ENCODE measurements around the gene MRPL19.

The MRPL19 gene

GRCh38 chr2:75634945-75635344, 11.6 kb upstream of the MRPL19 start:
- in situ Hi-C loops (cut with MboI; ENCODE audit: low sequenced_read_pairs, unreplicated experiment), result no loop called here
- no peak for DNase-seq (ENCODE audit: low spot score)
- no peak for TF ChIP-seq CTCF (IDR thresholded peaks at IDR 0.05; ENCODE audit: borderline replicate concordance, control extremely low read depth, extremely low read depth, insufficient read depth, missing control alignments)

GRCh38 chr2:75637568-75637967, 9.0 kb upstream of the MRPL19 start:
- DNase-seq (ENCODE audit: low spot score), result no peak
- in situ Hi-C loops (cut with MboI; ENCODE audit: low sequenced_read_pairs, unreplicated experiment), result no loop called here
- no peak for TF ChIP-seq CTCF (IDR thresholded peaks at IDR 0.05; ENCODE audit: borderline replicate concordance, control extremely low read depth, extremely low read depth, insufficient read depth, missing control alignments)

- DNase-seq (ENCODE audit: low spot score), result peak; percentile 47
Measured at GRCh38 chr2:75640621-75641121, 5.9 kb upstream of the MRPL19 start.

GRCh38 chr2:75641587-75641986, 5.0 kb upstream of the MRPL19 start:
- TF ChIP-seq CTCF (IDR thresholded peaks at IDR 0.05; ENCODE audit: borderline replicate concordance, control extremely low read depth, extremely low read depth, insufficient read depth, missing control alignments), result no peak
- no peak for DNase-seq (ENCODE audit: low spot score)
- in situ Hi-C loops (cut with MboI; ENCODE audit: low sequenced_read_pairs, unreplicated experiment), result no loop called here

More at GRCh38 chr2:75640621-75641121, 5.9 kb upstream of the MRPL19 start:
- peak; percentile 96 for TF ChIP-seq CTCF (IDR thresholded peaks at IDR 0.05; ENCODE audit: borderline replicate concordance, control extremely low read depth, extremely low read depth, insufficient read depth, missing control alignments)
- in situ Hi-C loops (cut with MboI; ENCODE audit: low sequenced_read_pairs, unreplicated experiment), result no loop called here

- in situ Hi-C loops (cut with MboI; ENCODE audit: low sequenced_read_pairs, unreplicated experiment), result no loop called here
- TF ChIP-seq CTCF (IDR thresholded peaks at IDR 0.05; ENCODE audit: borderline replicate concordance, control extremely low read depth, extremely low read depth, insufficient read depth, missing control alignments), result no peak
- no peak for DNase-seq (ENCODE audit: low spot score)
Measured at GRCh38 chr2:75643980-75644379, 2.6 kb upstream of the MRPL19 start.

- TF ChIP-seq CTCF (IDR thresholded peaks at IDR 0.05; ENCODE audit: borderline replicate concordance, control extremely low read depth, extremely low read depth, insufficient read depth, missing control alignments), result no peak
- DNase-seq (ENCODE audit: low spot score), result no peak
- in situ Hi-C loops (cut with MboI; ENCODE audit: low sequenced_read_pairs, unreplicated experiment), result no loop called here
Measured at GRCh38 chr2:75645643-75646042, 940 bp upstream of the MRPL19 start.
